ENCODE data around the gene COL4A2.

COL4A2 gene

GRCh38 chr13:110419946-110420345 is 112.9 kb downstream of the COL4A2 start:
- no peak for DNase-seq (ENCODE audit: low read depth)

GRCh38 chr13:110420626-110421025 is 113.5 kb downstream of the COL4A2 start:
- no peak for DNase-seq (ENCODE audit: low read depth)

- DNase-seq (ENCODE audit: low read depth) = no peak
Measured at GRCh38 chr13:110421061-110421460, 114.0 kb downstream of the COL4A2 start.

- DNase-seq (ENCODE audit: low read depth) = peak; percentile 84
Measured at GRCh38 chr13:110421696-110422385, 114.8 kb downstream of the COL4A2 start.

- peak; percentile 60 for DNase-seq (ENCODE audit: low read depth)
Measured at GRCh38 chr13:110422913-110423688, 116.0 kb downstream of the COL4A2 start.

GRCh38 chr13:110423689-110424302 is 116.7 kb downstream of the COL4A2 start:
- no peak for DNase-seq (ENCODE audit: low read depth)

- DNase-seq (ENCODE audit: low read depth) = no peak
Measured at GRCh38 chr13:110424569-110425443, 117.7 kb downstream of the COL4A2 start.

- peak; percentile 81 for DNase-seq (ENCODE audit: low read depth)
Measured at GRCh38 chr13:110425444-110425780, 118.3 kb downstream of the COL4A2 start.

GRCh38 chr13:110426735-110427134 is 119.7 kb downstream of the COL4A2 start:
- no peak for DNase-seq (ENCODE audit: low read depth)

- no peak for DNase-seq (ENCODE audit: low read depth)
Measured at GRCh38 chr13:110428313-110428712, 121.2 kb downstream of the COL4A2 start.

GRCh38 chr13:110430391-110431336 is 123.6 kb downstream of the COL4A2 start:
- DNase-seq (ENCODE audit: low read depth) = no peak

- no peak for DNase-seq (ENCODE audit: low read depth)
Measured at GRCh38 chr13:110431425-110432294, 124.6 kb downstream of the COL4A2 start.

- no peak for DNase-seq (ENCODE audit: low read depth)
Measured at GRCh38 chr13:110432522-110432921, 125.4 kb downstream of the COL4A2 start.

- DNase-seq (ENCODE audit: low read depth) = no peak
Measured at GRCh38 chr13:110433014-110433413, 125.9 kb downstream of the COL4A2 start.

- no peak for DNase-seq (ENCODE audit: low read depth)
Measured at GRCh38 chr13:110434629-110435028, 127.5 kb downstream of the COL4A2 start.

GRCh38 chr13:110435331-110435730 is 128.2 kb downstream of the COL4A2 start:
- DNase-seq (ENCODE audit: low read depth) = no peak

- no peak for DNase-seq (ENCODE audit: low read depth)
Measured at GRCh38 chr13:110436276-110436675, 129.2 kb downstream of the COL4A2 start.

GRCh38 chr13:110436786-110437370 is 129.8 kb downstream of the COL4A2 start:
- DNase-seq (ENCODE audit: low read depth) = no peak

GRCh38 chr13:110438211-110438610 is 131.1 kb downstream of the COL4A2 start:
- DNase-seq (ENCODE audit: low read depth) = no peak

- DNase-seq (ENCODE audit: low read depth) = no peak
Measured at GRCh38 chr13:110438776-110439175, 131.7 kb downstream of the COL4A2 start.
